Measurements from ENCODE around the gene EXOC3L1.

EXOC3L1 gene

GRCh38 chr16:67151431-67152097, 38.4 kb downstream of the EXOC3L1 start:
- TF ChIP-seq CTCF (IDR thresholded peaks at IDR 0.05; ENCODE audit: low read depth, low read length) (no peak), MYC (IDR thresholded peaks at IDR 0.05; ENCODE audit: low read depth, low read length) (no peak), MAX (IDR thresholded peaks at IDR 0.05; ENCODE audit: low read depth, low read length) (no peak), POLR2A (IDR thresholded peaks at IDR 0.05; ENCODE audit: extremely low read depth, insufficient read length) (no peak)
- H3K4me3 ChIP-seq (ENCODE audit: low read depth, low read length) = no peak overlapping the region
- DNase-seq (ENCODE audit: low read depth) = peak; percentile 44

DNA sequence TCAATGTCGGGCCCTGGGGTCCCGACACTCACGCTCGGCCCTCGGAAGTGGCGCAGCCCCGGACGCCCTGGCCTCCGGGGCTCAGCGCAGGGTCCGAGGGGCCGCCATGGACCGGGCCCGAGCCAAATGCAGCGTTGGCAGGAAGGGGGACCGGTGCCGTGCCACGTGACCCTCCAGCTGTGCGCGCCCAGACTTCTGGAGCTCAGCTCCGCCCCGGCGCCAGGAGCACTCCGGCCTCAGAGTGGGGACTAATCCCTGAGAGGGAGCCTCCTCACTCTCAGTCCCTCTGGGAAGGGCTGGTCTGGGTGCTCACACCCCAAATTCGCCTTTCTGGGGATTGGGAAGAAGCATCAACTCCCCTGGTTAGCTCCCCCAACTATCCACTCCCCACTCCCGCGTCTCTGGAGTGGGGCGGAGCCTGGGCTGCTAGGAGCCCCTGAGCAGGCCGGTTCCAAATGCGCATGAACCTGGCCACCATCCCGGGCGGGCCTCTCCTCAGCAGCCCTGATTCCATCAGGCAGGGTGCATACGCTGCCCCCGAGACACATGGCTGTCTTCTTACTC, 39.0 kb downstream of the EXOC3L1 start, which contains the start of gene B3GNT9:
B3GNT9 (minus strand) TSS at position 166 of the 564 bp plus-strand sequence. CDS start 513 bp downstream, outside the sequence.
- TF ChIP-seq MYC (IDR thresholded peaks at IDR 0.05; ENCODE audit: low read depth, low read length) = no peak
- TF ChIP-seq POLR2A (IDR thresholded peaks at IDR 0.05; ENCODE audit: extremely low read depth, insufficient read length) = no peak
- TF ChIP-seq CTCF (IDR thresholded peaks at IDR 0.05; ENCODE audit: low read depth, low read length) = no peak
- no peak for TF ChIP-seq MAX (IDR thresholded peaks at IDR 0.05; ENCODE audit: low read depth, low read length)
- DNase-seq (ENCODE audit: low read depth) = peak; percentile 5
- no peak within 1 kb of the TSS for H3K4me3 ChIP-seq (ENCODE audit: low read depth, low read length)

DNA sequence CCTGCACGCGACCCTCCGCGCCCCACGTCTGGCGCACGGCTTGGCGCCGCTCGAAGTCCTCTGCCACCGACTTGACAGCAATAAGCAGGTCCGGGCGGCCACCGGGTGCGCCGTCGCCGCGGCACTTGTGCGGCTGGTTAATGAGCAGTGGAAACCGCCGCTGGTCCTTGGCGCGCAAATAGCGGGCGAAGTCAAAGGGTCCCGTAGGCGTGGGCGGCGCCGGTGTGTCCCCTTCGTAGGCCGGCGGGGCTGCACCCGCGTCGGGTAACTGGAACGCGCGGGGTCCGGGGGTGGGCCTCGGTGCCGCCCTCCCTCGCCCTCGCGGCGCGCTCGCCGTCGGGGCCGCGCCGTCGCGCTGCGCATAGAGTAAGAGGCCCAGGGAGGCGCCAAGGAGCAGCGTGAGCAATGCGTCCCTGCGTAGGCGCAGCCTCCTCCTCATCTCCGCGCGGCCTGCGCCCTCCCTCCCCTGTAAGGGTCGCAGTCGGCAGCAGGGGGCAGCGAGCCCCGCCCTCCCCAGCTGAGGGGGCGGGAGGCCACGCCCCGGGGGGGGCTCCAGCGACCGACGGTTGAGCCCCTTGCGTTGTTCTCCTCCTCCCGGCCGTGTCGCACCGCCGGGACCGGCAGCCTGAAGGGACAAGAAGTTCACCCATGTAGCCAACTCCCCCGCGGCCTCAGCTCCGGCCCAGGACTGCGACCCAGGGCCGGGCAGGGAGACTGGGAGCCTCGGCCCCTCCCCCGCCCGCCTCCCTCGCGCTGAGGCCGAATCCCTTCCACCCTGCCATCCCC, 39.7 kb downstream of the EXOC3L1 start:
- H3K4me3 ChIP-seq (ENCODE audit: low read depth, low read length) = no peak overlapping the region
- DNase-seq (ENCODE audit: low read depth) = peak; percentile 31

DNA sequence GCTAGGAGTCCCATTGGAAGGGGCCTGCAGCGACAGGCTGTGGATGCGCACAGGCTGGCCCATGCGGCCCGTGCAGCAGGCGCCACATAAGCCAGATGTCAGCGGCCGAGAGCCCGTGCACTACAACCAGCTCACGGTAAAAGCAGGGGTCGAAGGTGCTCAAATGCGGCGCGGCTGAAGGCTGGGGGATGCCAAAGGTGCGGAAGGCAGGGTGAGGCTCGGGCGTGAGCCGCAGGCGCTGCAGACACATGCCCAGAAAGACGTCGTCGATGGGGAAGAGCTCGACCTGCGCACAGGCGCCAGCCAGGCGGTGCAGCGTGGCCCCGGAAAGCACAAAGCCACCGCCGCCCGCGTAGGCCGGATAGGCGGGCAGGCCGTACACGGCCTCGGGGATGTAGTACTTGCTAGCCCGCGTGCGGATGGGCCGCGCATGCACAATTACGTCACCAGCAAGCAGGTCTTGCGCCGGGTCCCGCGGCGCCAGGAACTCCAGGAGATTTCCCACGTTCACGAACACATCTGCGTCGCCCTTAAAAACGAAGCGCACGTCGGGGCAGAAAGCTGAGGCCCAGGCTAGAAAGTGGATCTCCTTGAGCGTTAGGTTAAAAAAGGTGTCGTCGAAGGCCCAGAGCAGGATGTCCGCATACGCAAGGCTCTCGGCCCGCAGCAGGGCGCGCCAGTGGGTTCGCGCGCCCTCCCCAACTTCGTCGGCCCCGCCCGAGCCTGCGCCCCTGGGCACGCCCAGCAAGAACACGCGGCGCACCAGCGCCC, 40.5 kb downstream of the EXOC3L1 start:
- no peak for DNase-seq (ENCODE audit: low read depth)
- TF ChIP-seq MAX (IDR thresholded peaks at IDR 0.05; ENCODE audit: low read depth, low read length) (no peak), MYC (IDR thresholded peaks at IDR 0.05; ENCODE audit: low read depth, low read length) (no peak), POLR2A (IDR thresholded peaks at IDR 0.05; ENCODE audit: extremely low read depth, insufficient read length) (no peak), CTCF (IDR thresholded peaks at IDR 0.05; ENCODE audit: low read depth, low read length) (no peak)
- no peak overlapping the region for H3K4me3 ChIP-seq (ENCODE audit: low read depth, low read length)

More for the DNA sequence above, 39.7 kb downstream of the EXOC3L1 start:
- TF ChIP-seq MAX (IDR thresholded peaks at IDR 0.05; ENCODE audit: low read depth, low read length) (no peak), POLR2A (IDR thresholded peaks at IDR 0.05; ENCODE audit: extremely low read depth, insufficient read length) (no peak), MYC (IDR thresholded peaks at IDR 0.05; ENCODE audit: low read depth, low read length) (no peak), CTCF (IDR thresholded peaks at IDR 0.05; ENCODE audit: low read depth, low read length) (no peak)

DNA sequence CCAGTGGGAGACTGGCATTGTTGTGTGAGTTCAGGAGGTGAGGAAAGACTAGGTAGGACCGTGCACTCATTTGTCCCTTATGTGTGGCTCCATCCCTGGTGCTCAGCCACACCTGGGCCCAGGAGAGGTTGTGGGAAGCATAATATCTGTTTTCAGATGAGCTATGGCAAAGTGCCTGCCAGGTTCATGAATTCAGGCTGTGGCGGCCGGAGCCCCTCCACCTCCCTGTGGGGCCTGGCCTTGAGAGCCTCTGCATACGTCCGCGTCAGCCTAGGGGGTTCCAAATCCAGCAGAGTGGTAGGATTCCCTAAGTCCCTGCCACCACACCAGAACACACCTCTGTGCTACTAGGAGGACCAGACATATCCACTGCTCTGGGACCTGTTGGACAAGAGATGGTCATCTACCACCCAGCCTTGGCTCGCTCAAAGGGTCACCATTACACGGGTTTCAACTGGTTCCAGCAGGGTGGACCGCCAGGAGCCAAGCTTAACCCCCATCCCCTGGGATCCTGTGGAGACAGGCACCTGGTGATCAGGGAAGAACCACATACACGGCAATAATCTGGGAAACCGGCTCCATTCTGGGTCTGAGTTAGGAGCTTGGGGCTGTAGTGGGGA, 41.2 kb downstream of the EXOC3L1 start:
- DNase-seq (ENCODE audit: low read depth) = no peak
- no peak overlapping the region for H3K4me3 ChIP-seq (ENCODE audit: low read depth, low read length)
- TF ChIP-seq MYC (IDR thresholded peaks at IDR 0.05; ENCODE audit: low read depth, low read length) (no peak), CTCF (IDR thresholded peaks at IDR 0.05; ENCODE audit: low read depth, low read length) (no peak), MAX (IDR thresholded peaks at IDR 0.05; ENCODE audit: low read depth, low read length) (no peak), POLR2A (IDR thresholded peaks at IDR 0.05; ENCODE audit: extremely low read depth, insufficient read length) (no peak)

All from NB4 (cell line).